ENCODE measurements around the gene ZNF785.
"Not testable (repeated sequence)": the region's sequence is repeated elsewhere in the genome, so short reads cannot be mapped to it uniquely, and the experiment has no call there.

DNA sequence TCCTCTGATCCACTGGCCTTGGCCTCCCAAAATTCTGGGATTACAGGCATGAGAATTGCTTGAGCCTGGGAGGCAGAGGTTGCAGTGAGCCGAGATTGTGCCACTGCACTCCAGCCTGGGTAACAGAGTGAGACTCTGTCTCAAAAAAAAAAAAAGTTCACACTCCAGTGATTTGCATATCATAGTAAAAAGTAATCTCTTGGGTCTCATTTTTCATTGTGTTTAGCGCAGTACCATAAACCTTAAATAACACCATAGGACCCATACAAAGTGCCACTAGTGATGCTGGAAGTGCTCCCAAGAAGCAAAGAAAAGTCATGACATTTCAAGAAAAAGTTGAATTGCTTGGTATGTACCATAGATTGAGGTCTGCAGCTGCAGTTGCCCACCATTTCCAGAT lies 4.1 kb upstream of the ZNF785 start:
- not testable (repeated sequence) for TF ChIP-seq CTCF (conservative IDR thresholded peaks at IDR 0.05; ENCODE audit: low read length); EZH2phosphoT487 (IDR thresholded peaks at IDR 0.05; ENCODE audit: borderline replicate concordance, low read depth, low read length)
